Liver (tissue), 9 donors: ENCODE data around the gene PVALEF. TPM values are rescaled to one million over a fixed set of nuclear protein-coding genes. Genes with fewer than 3 reads are reported as not detected.

ENCODE experiments used
- DNase-seq: peaks from one replicate; pipeline ENCODE4 v3.0.0-alpha.2; 2017; ENCODE audit warnings: low spot score
- H3K27ac ChIP-seq, 2 donors: one replicate each; pipeline ENCODE4 v1.7.0; 2013; ENCODE audit warnings: inconsistent platforms in 2 of 2, low read length in 2 of 2, control low read depth in 1 of 2, low read depth in 1 of 2, mild to moderate bottlenecking in 1 of 2
- H3K27me3 ChIP-seq, 4 donors: one replicate each; pipeline versions ENCODE4 v1.6.1 to v1.7.0; 2013; ENCODE audit warnings: low read length in 3 of 4, inconsistent platforms in 1 of 4, mild to moderate bottlenecking in 1 of 4, moderate library complexity in 1 of 4; ENCODE audit not compliant: control insufficient read depth in 4 of 4, insufficient read depth in 4 of 4
- H3K36me3 ChIP-seq, 4 donors: one replicate each; pipeline versions ENCODE4 v1.6.1 to v1.7.0; 2013; ENCODE audit warnings: low read length in 3 of 4, mild to moderate bottlenecking in 3 of 4, low read depth in 1 of 4, moderate library complexity in 1 of 4; ENCODE audit not compliant: control insufficient read depth in 4 of 4, insufficient read depth in 3 of 4
- H3K4me1 ChIP-seq, 4 donors: one replicate each; pipeline versions ENCODE4 v1.6.1 to v1.7.0; 2013; ENCODE audit warnings: low read length in 3 of 4, mild to moderate bottlenecking in 3 of 4, moderate library complexity in 1 of 4; ENCODE audit not compliant: control insufficient read depth in 4 of 4, insufficient read depth in 4 of 4
- H3K4me3 ChIP-seq, 3 donors: one replicate each; pipeline versions ENCODE4 v1.6.1 to v1.7.0; 2013; ENCODE audit warnings: low read length in 3 of 3, control low read depth in 1 of 3, low read depth in 1 of 3, mild to moderate bottlenecking in 1 of 3
- H3K9ac ChIP-seq, 2 donors: one replicate each; pipeline ENCODE4 v1.7.0; 2013; ENCODE audit warnings: low read length in 2 of 2, mild to moderate bottlenecking in 2 of 2, moderate library complexity in 2 of 2, control low read depth in 1 of 2, low read depth in 1 of 2
- H3K9me3 ChIP-seq, 4 donors: one replicate each; pipeline versions ENCODE4 v1.6.1 to v1.7.0; 2013; ENCODE audit warnings: low read length in 3 of 4; ENCODE audit not compliant: control insufficient read depth in 4 of 4
- ATF3 ChIP-seq: IDR thresholded peaks from 2 replicates; pipeline ENCODE4 v1.6.1; 2016; ENCODE audit warnings: antibody characterized with exemption
- EGR1 ChIP-seq, 2 donors: IDR thresholded peaks; 2 replicates each; pipeline ENCODE4 v1.6.1; 2016 to 2018; ENCODE audit warnings: antibody characterized with exemption in 2 of 2, low read depth in 2 of 2
- FOXA2 ChIP-seq: IDR thresholded peaks from 2 replicates; pipeline ENCODE4 v1.6.1; 2016; ENCODE audit warnings: antibody characterized with exemption
- GABPA ChIP-seq, 2 donors: IDR thresholded peaks in 1 of 2; conservative IDR thresholded peaks in 1 of 2; 2 replicates each; pipeline ENCODE4 v1.6.1; 2016; ENCODE audit warnings: antibody characterized with exemption in 2 of 2, mild to moderate bottlenecking in 1 of 2, moderate library complexity in 1 of 2
- HNF4A ChIP-seq, 2 donors: conservative IDR thresholded peaks; 2 replicates each; pipeline ENCODE4 v1.6.1; 2016; ENCODE audit warnings: antibody characterized with exemption in 2 of 2, mild to moderate bottlenecking in 2 of 2
- HNF4G ChIP-seq: IDR thresholded peaks from 2 replicates; pipeline ENCODE4 v1.6.1; 2016; ENCODE audit warnings: antibody characterized with exemption
- JUND ChIP-seq, 2 donors: IDR thresholded peaks; 2 replicates each; pipeline ENCODE4 v1.6.1; 2016; ENCODE audit warnings: antibody characterized with exemption in 2 of 2
- NR2F2 ChIP-seq: IDR thresholded peaks from 2 replicates; pipeline ENCODE4 v1.6.1; 2016; ENCODE audit warnings: antibody characterized with exemption
- SP1 ChIP-seq: IDR thresholded peaks from 2 replicates; pipeline ENCODE4 v1.6.1; 2018; ENCODE audit warnings: antibody characterized with exemption, mild to moderate bottlenecking
- TAF1 ChIP-seq: conservative IDR thresholded peaks from 2 replicates; pipeline ENCODE4 v1.6.1; 2016; ENCODE audit warnings: antibody characterized with exemption, mild to moderate bottlenecking
- YY1 ChIP-seq: IDR thresholded peaks from 2 replicates; pipeline ENCODE4 v1.6.1; 2016; ENCODE audit warnings: antibody characterized with exemption, mild to moderate bottlenecking
- ZBTB33 ChIP-seq: IDR thresholded peaks from 2 replicates; pipeline ENCODE4 v1.6.1; 2016; ENCODE audit warnings: antibody characterized with exemption
- WGBS: extraction: QIAGEN DNeasy Blood & Tissue Kit; methylation state at CpG from one replicate; pipeline ENCODE4 v1.1.7; 2013; 5-methylcytosine and 5-hydroxymethylcytosine counted together
- polyA plus RNA-seq, 2 donors: library from polyadenylated mRNA; stranded (reverse) in 1 of 2; unstranded in 1 of 2; fragments of 200-250 nt in 1 of 2; fragments of >200 nt in 1 of 2; fragmentation: Nextera tagmentation in 1 of 2; extraction: Ambion mirVana in 1 of 2; gene quantifications; one replicate each; pipeline versions ENCODE4 v1.2.1 to v1.2.3, GENCODE V29; 2013 to 2015
- total RNA-seq, 2 donors: library from RNA; depleted of rRNA; stranded (reverse); fragments of >200 nt; gene quantifications; one replicate each; pipeline ENCODE4 v1.2.3, GENCODE V29; 2014
- TF ChIP-seq, protein P1 (sequence below): IDR thresholded peaks from 2 replicates; pipeline ENCODE4 v1.6.1; 2016; ENCODE audit warnings: antibody characterized with exemption
- TF ChIP-seq, protein P2 (sequence below): fragments of 150-350 bp; IDR thresholded peaks from 2 replicates; pipeline ENCODE4 v1.5.1; 2017; ENCODE audit warnings: improper control_type of control experiment, low read depth, low read length; ENCODE audit not compliant: missing input control
- TF ChIP-seq, protein P3 (sequence below): IDR thresholded peaks from 2 replicates; pipeline ENCODE4 v1.6.1; 2016; ENCODE audit warnings: antibody characterized with exemption, mild to moderate bottlenecking
- donor health status: healthy.
- donor health status: healthy.
- donor health status: healthy.
- donor health status: healthy.
- donor health status: healthy.

PVALEF gene
- total and polyA plus RNA-seq, 4 donors, result not detected

DNA sequence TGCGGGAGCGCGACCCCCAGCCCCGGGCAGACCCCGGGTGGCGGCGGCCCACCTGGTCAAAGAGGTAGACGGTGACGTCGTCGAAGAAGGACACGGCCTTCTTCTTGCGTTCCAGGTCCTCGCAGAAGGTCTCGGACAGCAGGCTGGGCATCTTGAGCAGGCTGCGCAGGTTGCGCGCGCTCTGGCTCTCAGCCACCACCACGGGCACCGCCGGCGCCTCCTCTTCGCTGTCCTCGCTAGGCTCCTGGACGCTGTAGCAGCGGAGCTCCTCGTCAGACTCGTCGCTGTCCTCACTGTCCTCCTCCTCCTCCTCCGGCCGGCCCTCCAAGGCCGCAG, 45.2 kb upstream of the PVALEF start:
- Histone ChIP-seq H3K27ac (no peak overlapping the region), H3K36me3 (peaks cover 0 to 2% (median 0%) of the 10 kb centered on the region in 4 donors), H3K4me1 (peaks cover 10 to 36% (median 22%) of the 10 kb centered on the region in 4 donors), H3K27me3 (no peaks in the 10 kb centered on the region), H3K9me3 (no peaks in the 10 kb centered on the region), H3K9ac (no peak overlapping the region), H3K4me3 (no peak overlapping the region)
- no peak for DNase-seq
- 88% methylated on average over 33 of the region's 33 CpGs for WGBS
- TF ChIP-seq HNF4A (conservative IDR thresholded peaks at IDR 0.05) (no peak), SP1 (no peak), HNF4G (no peak), EGR1 (IDR thresholded peaks at IDR 0.05; ENCODE audit: low read depth in 2 of 2) (no peak), FOXA2 (no peak), JUND (IDR thresholded peaks at IDR 0.05) (no peak), GABPA (IDR thresholded peaks at IDR 0.05 in 1 of 2, conservative IDR thresholded peaks at IDR 0.05 in 1 of 2) (no peak), YY1 (no peak), ZBTB33 (no peak), NR2F2 (no peak), ATF3 (no peak), TAF1 (no peak)
- TF ChIP-seq, protein P1, sequence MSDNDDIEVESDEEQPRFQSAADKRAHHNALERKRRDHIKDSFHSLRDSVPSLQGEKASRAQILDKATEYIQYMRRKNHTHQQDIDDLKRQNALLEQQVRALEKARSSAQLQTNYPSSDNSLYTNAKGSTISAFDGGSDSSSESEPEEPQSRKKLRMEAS, result no peak
- TF ChIP-seq, protein P2, sequence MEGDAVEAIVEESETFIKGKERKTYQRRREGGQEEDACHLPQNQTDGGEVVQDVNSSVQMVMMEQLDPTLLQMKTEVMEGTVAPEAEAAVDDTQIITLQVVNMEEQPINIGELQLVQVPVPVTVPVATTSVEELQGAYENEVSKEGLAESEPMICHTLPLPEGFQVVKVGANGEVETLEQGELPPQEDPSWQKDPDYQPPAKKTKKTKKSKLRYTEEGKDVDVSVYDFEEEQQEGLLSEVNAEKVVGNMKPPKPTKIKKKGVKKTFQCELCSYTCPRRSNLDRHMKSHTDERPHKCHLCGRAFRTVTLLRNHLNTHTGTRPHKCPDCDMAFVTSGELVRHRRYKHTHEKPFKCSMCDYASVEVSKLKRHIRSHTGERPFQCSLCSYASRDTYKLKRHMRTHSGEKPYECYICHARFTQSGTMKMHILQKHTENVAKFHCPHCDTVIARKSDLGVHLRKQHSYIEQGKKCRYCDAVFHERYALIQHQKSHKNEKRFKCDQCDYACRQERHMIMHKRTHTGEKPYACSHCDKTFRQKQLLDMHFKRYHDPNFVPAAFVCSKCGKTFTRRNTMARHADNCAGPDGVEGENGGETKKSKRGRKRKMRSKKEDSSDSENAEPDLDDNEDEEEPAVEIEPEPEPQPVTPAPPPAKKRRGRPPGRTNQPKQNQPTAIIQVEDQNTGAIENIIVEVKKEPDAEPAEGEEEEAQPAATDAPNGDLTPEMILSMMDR, result no peak
- TF ChIP-seq, protein P3, sequence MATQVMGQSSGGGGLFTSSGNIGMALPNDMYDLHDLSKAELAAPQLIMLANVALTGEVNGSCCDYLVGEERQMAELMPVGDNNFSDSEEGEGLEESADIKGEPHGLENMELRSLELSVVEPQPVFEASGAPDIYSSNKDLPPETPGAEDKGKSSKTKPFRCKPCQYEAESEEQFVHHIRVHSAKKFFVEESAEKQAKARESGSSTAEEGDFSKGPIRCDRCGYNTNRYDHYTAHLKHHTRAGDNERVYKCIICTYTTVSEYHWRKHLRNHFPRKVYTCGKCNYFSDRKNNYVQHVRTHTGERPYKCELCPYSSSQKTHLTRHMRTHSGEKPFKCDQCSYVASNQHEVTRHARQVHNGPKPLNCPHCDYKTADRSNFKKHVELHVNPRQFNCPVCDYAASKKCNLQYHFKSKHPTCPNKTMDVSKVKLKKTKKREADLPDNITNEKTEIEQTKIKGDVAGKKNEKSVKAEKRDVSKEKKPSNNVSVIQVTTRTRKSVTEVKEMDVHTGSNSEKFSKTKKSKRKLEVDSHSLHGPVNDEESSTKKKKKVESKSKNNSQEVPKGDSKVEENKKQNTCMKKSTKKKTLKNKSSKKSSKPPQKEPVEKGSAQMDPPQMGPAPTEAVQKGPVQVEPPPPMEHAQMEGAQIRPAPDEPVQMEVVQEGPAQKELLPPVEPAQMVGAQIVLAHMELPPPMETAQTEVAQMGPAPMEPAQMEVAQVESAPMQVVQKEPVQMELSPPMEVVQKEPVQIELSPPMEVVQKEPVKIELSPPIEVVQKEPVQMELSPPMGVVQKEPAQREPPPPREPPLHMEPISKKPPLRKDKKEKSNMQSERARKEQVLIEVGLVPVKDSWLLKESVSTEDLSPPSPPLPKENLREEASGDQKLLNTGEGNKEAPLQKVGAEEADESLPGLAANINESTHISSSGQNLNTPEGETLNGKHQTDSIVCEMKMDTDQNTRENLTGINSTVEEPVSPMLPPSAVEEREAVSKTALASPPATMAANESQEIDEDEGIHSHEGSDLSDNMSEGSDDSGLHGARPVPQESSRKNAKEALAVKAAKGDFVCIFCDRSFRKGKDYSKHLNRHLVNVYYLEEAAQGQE, result no peak
